ENCODE data around the gene MACROD2.

The MACROD2 gene

GRCh38 chr20:14647016-14647415 is 651.7 kb downstream of the MACROD2 start:
- DNase-seq (ENCODE audit: low read depth) = no peak

DNA sequence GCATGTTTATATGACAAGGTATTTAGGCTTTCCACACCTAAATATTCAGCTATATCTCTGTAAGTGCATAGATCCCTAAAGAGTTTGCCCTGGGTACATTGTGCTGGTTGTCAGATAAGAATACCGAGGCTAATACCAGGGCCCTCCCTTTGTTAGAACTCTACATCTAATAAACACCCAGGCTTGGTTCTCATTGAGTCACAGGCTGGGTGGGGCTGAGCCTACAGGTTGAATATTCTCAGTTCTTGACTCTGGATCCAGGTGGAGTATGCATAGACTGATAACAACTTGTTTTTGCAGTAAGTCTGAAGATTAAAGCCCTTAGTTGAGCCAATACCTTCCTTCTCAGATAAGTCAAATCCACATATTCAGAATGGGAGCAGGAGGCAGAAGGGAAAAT is 654.3 kb downstream of the MACROD2 start:
- DNase-seq (ENCODE audit: low read depth) = no peak

DNA sequence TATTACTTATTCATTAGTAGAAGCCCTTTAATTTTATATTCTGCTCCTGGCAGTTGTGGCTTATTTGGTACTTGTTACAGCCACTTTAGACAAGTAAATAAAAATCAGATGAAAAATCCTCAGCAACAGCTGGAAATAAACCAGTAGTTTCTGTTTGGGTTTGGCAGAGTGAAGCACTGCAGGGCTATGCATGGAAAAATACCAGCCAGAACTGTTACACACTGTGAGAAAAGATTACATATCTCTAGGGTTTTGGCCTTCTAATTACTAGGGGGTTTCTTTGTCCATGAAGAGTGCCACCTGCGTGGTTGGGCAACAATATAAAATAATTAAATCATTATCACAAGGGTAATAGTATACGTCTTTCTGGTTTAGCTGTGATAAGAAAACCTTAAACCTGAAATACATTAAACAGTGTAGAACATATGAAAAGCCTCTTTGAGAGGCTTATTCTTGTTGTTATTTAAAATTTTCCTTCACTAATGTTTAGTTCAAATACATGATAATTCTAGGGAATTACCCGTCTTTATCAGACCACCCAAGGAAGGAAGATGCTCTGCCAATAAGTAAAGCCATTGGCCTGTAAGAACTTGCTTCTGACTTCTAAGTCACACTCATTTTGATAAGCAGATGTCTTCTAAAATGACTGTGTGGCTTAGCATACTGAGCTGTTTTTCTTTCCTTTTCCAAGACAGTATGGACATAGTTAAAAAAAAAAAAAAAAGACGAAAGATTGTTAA is 662.1 kb downstream of the MACROD2 start:
- no peak for DNase-seq (ENCODE audit: low read depth)

GRCh38 chr20:14664101-14664500 is 668.8 kb downstream of the MACROD2 start:
- DNase-seq (ENCODE audit: low read depth) = no peak

- no peak for DNase-seq (ENCODE audit: low read depth)
Measured at GRCh38 chr20:14666696-14667095, 671.4 kb downstream of the MACROD2 start.

DNA sequence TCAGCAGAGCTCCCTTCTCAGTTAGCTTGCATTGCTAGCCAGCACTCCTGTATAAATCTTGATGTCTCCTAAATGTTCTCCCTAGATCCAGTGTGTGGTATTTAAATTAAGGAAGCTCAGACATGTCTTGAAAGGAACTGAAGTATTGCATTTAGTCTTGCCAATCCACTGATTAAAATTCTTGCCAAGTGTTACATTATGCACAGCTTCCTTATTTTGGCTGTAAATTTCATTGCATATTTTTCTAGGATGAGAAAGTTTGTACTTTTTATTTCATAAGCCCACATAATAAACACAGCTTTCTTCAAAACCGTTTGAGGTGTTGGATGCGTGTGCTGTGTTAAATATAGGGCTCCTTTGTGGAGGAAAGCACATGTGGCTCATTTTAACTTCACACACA is 671.9 kb downstream of the MACROD2 start:
- no peak for DNase-seq (ENCODE audit: low read depth)

DNA sequence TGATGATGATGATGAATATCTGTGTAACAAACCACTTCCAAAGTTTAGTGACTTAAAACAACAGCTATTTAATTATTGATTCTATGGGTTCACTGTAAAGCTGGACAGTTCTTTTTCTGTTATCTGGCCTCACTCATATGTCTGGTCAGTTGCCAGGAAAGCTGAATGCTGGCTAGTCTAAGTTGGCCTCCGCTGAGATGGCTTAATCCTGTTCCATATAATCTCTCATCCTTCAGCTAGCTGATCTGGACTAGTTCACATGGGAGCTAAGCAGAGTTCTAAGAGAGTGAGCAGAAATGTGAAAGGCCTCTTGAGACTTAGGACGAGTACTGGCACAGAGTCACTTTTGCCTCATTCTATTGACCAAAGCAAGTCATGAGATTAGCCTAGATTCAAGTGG is 676.8 kb downstream of the MACROD2 start:
- DNase-seq (ENCODE audit: low read depth) = no peak

DNA sequence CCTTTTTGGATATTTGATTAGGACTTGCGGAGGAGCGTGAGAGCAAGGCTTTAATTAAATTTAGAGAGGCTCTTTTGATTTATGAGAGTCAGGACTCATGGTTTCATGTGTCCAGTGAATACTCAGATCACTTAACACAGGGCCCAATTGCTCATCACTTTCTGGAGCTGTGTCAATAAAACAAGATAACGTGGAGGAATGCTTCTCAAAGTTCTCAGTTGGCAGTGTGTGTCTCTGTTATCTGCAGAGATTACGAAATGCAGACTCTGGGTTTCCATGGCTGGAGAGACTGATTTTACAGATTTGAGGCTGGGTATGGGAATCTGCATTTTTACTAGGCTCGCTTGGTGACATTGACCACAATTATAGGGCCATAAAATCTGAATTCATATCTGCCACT is 677.8 kb downstream of the MACROD2 start:
- no peak for DNase-seq (ENCODE audit: low read depth)

DNA sequence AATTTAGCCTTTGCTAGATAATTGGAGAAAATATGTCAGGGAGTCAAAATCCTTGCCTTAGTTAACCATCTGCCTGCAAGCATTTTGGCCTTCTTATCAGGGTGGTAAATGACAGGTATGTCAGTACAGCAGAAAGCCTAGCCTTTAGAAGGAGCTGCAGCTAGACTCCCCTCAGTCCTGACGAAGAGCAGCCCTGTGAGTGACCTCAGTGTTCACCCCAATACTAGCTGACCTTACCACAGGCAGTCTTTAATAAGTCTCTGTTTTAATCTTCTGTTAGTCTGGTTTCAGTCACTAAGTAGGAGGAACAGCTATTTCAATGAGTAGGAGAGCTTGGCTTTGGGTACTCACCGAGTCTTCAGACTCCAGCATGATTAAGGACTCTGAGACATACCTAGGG is 682.1 kb downstream of the MACROD2 start:
- DNase-seq (ENCODE audit: low read depth) = no peak

DNA sequence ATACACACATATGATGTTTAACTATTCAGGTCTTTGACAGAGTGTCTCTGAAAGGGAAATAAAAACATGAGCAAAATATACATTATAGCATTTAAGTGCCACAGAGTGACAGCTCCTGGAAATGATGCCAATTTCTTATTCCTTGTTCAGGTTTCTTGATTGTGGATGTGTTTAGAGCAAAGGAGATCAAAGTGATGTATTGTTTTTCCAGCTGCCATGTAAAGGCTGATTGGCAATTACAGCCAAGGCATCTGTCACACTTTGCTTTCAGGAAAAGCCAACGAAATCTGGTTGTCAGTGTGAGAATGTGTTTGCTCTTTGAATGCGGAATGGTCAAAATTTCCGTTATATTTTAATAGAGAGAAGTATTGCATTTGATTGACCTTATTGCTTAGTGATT is 689.9 kb downstream of the MACROD2 start:
- no peak for DNase-seq (ENCODE audit: low read depth)

DNA sequence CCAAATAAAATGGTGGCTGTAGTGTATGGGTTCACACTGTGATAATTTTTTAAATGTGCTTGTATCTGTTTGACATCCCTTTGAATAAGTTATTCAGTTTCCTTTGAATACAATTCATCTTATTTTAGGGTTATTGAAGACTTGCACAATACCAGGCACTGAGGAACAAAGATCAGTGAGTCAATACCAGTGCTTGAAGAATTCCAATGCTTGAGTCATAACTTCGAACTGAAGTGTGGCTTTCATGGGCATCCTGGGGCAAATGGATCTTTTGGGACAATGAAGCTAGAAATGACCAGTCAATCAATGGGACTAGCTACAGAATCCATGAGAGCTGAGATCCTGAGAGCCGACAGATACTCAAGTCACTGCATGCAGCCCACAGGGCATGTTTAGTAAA is 692.0 kb downstream of the MACROD2 start:
- no peak for DNase-seq (ENCODE audit: low read depth)

- DNase-seq (ENCODE audit: low read depth) = no peak
Measured at GRCh38 chr20:14688005-14688404, 692.7 kb downstream of the MACROD2 start.

DNA sequence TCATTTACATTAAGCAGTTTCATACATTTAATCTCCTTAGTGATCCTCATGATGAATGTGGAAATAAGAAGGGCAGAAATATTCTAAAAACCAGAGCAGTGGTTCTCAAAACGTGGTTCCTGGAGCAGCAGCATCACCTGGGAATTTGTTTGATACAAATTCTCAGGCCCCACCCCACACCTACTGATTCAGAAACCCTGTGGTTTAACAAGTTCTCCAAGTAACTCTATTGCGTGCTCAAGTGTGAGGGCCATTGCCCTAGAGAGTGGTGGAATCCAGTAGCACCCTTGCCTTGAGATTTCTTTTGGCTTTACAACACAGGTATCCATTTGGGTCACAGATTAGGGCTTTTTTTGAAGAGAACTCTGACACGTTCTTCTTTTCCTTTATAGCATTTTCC is 696.7 kb downstream of the MACROD2 start:
- DNase-seq (ENCODE audit: low read depth) = no peak

DNA sequence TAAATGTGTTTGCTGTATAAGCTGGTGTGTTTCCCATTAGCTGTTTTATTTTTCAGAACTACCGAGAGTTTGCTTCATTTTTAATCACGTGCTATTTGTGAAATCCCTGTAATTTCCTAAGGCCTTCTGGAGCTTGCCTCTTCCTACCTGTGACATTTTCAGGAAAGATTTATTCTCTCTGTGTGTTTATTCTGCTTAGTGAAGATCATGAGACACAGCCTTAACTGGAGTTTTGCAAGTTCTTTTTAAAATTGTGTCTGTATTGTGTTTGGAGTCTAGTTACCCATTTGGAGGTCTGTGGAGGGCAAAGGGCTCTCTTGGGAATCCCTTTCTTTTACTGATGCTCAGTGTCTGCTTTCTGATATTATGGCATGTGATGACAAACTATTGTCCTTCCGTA is 701.2 kb downstream of the MACROD2 start:
- DNase-seq (ENCODE audit: low read depth) = no peak

- DNase-seq (ENCODE audit: low read depth) = no peak
Measured at GRCh38 chr20:14696937-14697336, 701.6 kb downstream of the MACROD2 start.

DNA sequence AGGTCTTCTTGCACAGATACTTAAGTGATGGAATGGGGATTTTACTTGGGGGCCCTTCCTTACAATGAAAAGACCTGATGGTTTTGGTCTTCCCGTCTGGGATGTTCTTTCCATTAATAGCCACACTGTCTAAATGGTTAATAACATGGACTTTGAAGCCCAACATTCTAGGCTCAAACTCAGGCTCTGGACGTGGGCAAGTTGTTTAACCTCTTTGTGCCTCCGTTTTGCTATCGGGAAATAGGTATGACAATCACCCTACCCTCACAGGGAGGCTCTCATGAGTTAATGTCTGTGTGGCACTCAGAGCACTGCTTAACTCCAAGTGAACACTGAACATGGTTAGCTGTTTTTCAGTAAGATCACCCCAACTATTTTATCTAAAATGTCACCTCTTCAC is 702.8 kb downstream of the MACROD2 start:
- no peak for DNase-seq (ENCODE audit: low read depth)

- no peak for DNase-seq (ENCODE audit: low read depth)
Measured at GRCh38 chr20:14698605-14699373, 703.5 kb downstream of the MACROD2 start.

DNA sequence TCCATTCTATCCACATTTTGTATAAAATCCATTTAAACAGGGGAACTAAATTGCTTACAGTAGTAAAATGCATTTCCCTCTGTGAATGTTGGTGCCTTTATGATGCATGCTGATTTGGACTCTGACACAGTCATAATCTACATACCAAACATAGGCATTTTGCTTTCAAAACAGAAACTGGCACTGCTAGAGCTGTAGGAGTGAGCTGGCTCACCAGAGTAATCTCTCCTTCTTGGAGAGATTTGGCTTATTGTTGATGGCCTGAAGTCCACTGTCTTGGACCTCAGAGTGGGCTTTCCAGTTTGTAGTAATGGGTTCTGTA is 705.3 kb downstream of the MACROD2 start:
- no peak for DNase-seq (ENCODE audit: low read depth)

- no peak for DNase-seq (ENCODE audit: low read depth)
Measured at GRCh38 chr20:14701326-14701725, 706.0 kb downstream of the MACROD2 start.

DNA sequence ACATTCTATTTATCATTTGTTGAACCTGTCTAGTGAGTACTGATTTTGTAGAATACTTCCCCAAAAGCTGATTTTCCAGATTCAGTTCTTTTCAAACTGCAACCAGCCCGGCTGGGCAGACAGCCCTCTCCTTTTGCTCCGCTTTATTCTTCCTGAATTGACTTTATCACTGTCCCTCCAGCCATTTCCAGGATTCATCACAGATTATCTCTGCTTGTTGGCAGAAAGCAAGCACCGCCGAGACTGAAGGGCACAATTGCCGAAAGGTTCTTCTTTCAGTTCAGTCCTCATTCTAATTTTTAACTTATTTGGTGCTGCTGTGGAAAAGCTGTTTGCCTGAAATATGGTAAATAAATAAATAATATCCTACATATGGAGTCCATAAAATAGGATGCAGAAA is 711.2 kb downstream of the MACROD2 start:
- no peak for DNase-seq (ENCODE audit: low read depth)

- no peak for DNase-seq (ENCODE audit: low read depth)
Measured at GRCh38 chr20:14707026-14707680, 711.8 kb downstream of the MACROD2 start.

- no peak for DNase-seq (ENCODE audit: low read depth)
Measured at GRCh38 chr20:14707865-14708596, 712.7 kb downstream of the MACROD2 start.

DNA sequence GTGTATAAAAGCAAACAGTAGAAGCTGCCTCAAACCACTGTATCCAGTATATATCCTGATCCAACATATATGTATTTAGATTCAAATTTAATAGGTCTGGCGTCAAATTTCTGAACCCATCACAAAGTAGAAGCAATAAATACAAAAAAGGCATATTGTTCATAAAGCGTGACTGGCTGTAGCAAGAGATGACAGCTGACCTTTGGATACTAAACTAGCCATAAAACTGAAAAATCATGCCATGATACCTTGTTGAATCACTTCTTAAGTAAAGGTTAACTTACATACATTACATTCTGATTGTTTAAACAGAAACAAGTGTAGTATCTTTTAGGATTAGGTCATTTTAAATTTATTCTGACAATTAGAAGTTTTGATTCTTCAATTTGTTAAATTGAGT is 714.1 kb downstream of the MACROD2 start:
- no peak for DNase-seq (ENCODE audit: low read depth)

Measured in stimulated activated CD8-positive, alpha-beta memory T cell treated with anti-CD3 and anti-CD28 coated beads, Interleukin-15, amount 100 ng/mL, for 1 hour (primary cell).